Endodermal cell (in vitro differentiated cells): ENCODE data around the gene RPL19. TPM values are rescaled to one million over a fixed set of nuclear protein-coding genes. Genes with fewer than 3 reads are reported as not detected.

Experiments used
- DNase-seq: peaks from one replicate; pipeline ENCODE4 v3.0.0-alpha.2; 2017
- H3K27ac ChIP-seq: 2 replicates; pipeline ENCODE4 v1.5.1; 2013; ENCODE audit warnings: mild to moderate bottlenecking, low read depth, low read length, moderate library complexity
- H3K27me3 ChIP-seq: 2 replicates; pipeline ENCODE4 v1.6.1; 2013; ENCODE audit warnings: mild to moderate bottlenecking, low read length, moderate library complexity; ENCODE audit not compliant: insufficient read depth, control insufficient read depth, poor library complexity, severe bottlenecking
- H3K36me3 ChIP-seq: 2 replicates; pipeline ENCODE4 v1.7.0; 2013; ENCODE audit warnings: mild to moderate bottlenecking, low read length, moderate library complexity; ENCODE audit not compliant: control insufficient read depth, insufficient read depth
- H3K4me1 ChIP-seq: one replicate; pipeline ENCODE4 v1.7.0; 2013; ENCODE audit warnings: low read length; ENCODE audit not compliant: control insufficient read depth, insufficient read depth
- H3K4me3 ChIP-seq: 2 replicates; pipeline ENCODE4 v1.5.1; 2013; ENCODE audit warnings: mild to moderate bottlenecking, low read length, moderate library complexity
- H3K9ac ChIP-seq: 2 replicates; pipeline ENCODE4 v1.6.1; 2013; ENCODE audit warnings: mild to moderate bottlenecking, low read length, moderate library complexity; ENCODE audit not compliant: poor library complexity, severe bottlenecking; ENCODE audit errors: extremely low read depth
- H3K9me3 ChIP-seq: 2 replicates; pipeline ENCODE4 v1.6.1; 2013; ENCODE audit warnings: mild to moderate bottlenecking, low read length, moderate library complexity; ENCODE audit not compliant: control insufficient read depth
- H3K27ac Mint-ChIP-seq: 2 replicates; pipeline ENCODE4 v1.8.0; 2020; ENCODE audit warnings: mixed read lengths
- H3K27me3 Mint-ChIP-seq: 2 replicates; pipeline ENCODE4 v1.8.0; 2021; ENCODE audit warnings: mild to moderate bottlenecking, mixed read lengths; ENCODE audit not compliant: insufficient read depth
- H3K36me3 Mint-ChIP-seq: 2 replicates; pipeline ENCODE4 v1.8.0; 2020; ENCODE audit warnings: low read depth, mixed read lengths
- H3K4me1 Mint-ChIP-seq: 2 replicates; pipeline ENCODE4 v1.8.0; 2020; ENCODE audit warnings: mixed read lengths
- H3K4me3 Mint-ChIP-seq: 2 replicates; pipeline ENCODE4 v1.8.0; 2020; ENCODE audit warnings: mild to moderate bottlenecking, moderate library complexity, mixed read lengths
- H3K9me3 Mint-ChIP-seq: 2 replicates; pipeline ENCODE4 v1.8.0; 2020; ENCODE audit warnings: mild to moderate bottlenecking, mixed read lengths
- CTCF ChIP-seq: fragments of 200-600 bp; sonication (generic); conservative IDR thresholded peaks from 2 replicates; pipeline ENCODE4 v1.5.0; 2021; ENCODE audit warnings: antibody characterized with exemption, mild to moderate bottlenecking
- WGBS, 2 experiments: methylation state at CpG; one replicate each; pipeline versions ENCODE4 v1.1.5 to v1.1.7; 2013; ENCODE audit warnings: missing lambda C conversion rate in 2 of 2, mixed read lengths in 1 of 2; ENCODE audit not compliant: insufficient coverage in 1 of 2, insufficient read length in 1 of 2; 5-methylcytosine and 5-hydroxymethylcytosine counted together
- total RNA-seq, 2 donors: library from RNA; stranded (reverse); fragmentation: NEBNext Ultra II Directional in 1 of 2; extraction: Animal tissue kit (Norgen Biotek cat#: 25700) in 1 of 2; gene quantifications; 2 replicates in 1 of 2; 3 replicates in 1 of 2; pipeline ENCODE4 v1.2.1, GENCODE V29; 2021

RPL19 gene
- total RNA-seq, 2 donors from 2014 or later, result 1,782 to 1,829 TPM

- H3K27me3 Mint-ChIP-seq, result peaks cover 25% of the 10 kb centered on the region
- WGBS, 2 experiments, result 83 to 91% methylated on average over 5 to 7 of the region's 7 CpGs
Measured at GRCh38 chr17:39208136-39208535, 8.1 kb downstream of the RPL19 start.

GRCh38 chr17:39208893-39209292 lies 8.8 kb downstream of the RPL19 start:
- Mint-ChIP-seq H3K4me1 (peaks cover 9% of the 10 kb centered on the region), H3K4me3 (peak overlapping the region; percentile 42), H3K27me3 (peaks cover 28% of the 10 kb centered on the region), H3K27ac (no peak overlapping the region), H3K36me3 (peaks cover 13% of the 10 kb centered on the region), H3K9me3 (no peaks in the 10 kb centered on the region)
- peaks cover 4% of the 10 kb centered on the region for H3K4me1 ChIP-seq
- no peak overlapping the region for H3K27ac ChIP-seq
- no peak overlapping the region for H3K9ac ChIP-seq
- no peaks in the 10 kb centered on the region for H3K9me3 ChIP-seq
- H3K36me3 ChIP-seq, result peaks cover 12% of the 10 kb centered on the region
- peaks cover 20% of the 10 kb centered on the region for H3K27me3 ChIP-seq
- 63 to 71% methylated on average over 6 to 8 of the region's 8 CpGs for WGBS, 2 experiments
- peak; percentile 77 for DNase-seq
- no peak overlapping the region for H3K4me3 ChIP-seq
- TF ChIP-seq CTCF, result no peak

More at GRCh38 chr17:39208136-39208535, 8.1 kb downstream of the RPL19 start:
- no peak for TF ChIP-seq CTCF
- H3K4me1 ChIP-seq, result peaks cover 4% of the 10 kb centered on the region
- H3K9me3 ChIP-seq, result no peaks in the 10 kb centered on the region
- H3K27me3 ChIP-seq, result peaks cover 20% of the 10 kb centered on the region
- Mint-ChIP-seq H3K36me3 (peaks cover 21% of the 10 kb centered on the region), H3K27ac (no peak overlapping the region), H3K4me3 (no peak overlapping the region), H3K9me3 (no peaks in the 10 kb centered on the region), H3K4me1 (peaks cover 9% of the 10 kb centered on the region)
- H3K4me3 ChIP-seq, result no peak overlapping the region
- H3K36me3 ChIP-seq, result peaks cover 19% of the 10 kb centered on the region
- H3K9ac ChIP-seq, result no peak overlapping the region
- H3K27ac ChIP-seq, result no peak overlapping the region
- peak; percentile 69 for DNase-seq

GRCh38 chr17:39209317-39210092 lies 9.4 kb downstream of the RPL19 start:
- TF ChIP-seq CTCF, result no peak
- 20 to 25% methylated on average over 18 to 39 of the region's 39 CpGs for WGBS, 2 experiments
- H3K4me3 ChIP-seq, result no peak overlapping the region
- DNase-seq, result peak; percentile 86
- peaks cover 4% of the 10 kb centered on the region for H3K4me1 ChIP-seq
- peaks cover 20% of the 10 kb centered on the region for H3K27me3 ChIP-seq
- H3K27me3 Mint-ChIP-seq, result peaks cover 30% of the 10 kb centered on the region
- no peaks in the 10 kb centered on the region for H3K9me3 Mint-ChIP-seq
- peaks cover 7% of the 10 kb centered on the region for H3K36me3 Mint-ChIP-seq
- H3K4me3 Mint-ChIP-seq, result peak overlapping the region; percentile 42
- H3K36me3 ChIP-seq, result peaks cover 6% of the 10 kb centered on the region
- H3K27ac Mint-ChIP-seq, result no peak overlapping the region
- H3K9ac ChIP-seq, result no peak overlapping the region
- H3K27ac ChIP-seq, result no peak overlapping the region
- no peaks in the 10 kb centered on the region for H3K9me3 ChIP-seq
- peaks cover 9% of the 10 kb centered on the region for H3K4me1 Mint-ChIP-seq
